HG03025 (cell line): ENCODE data around the gene SNURF.
"Not testable (repeated sequence)": the region's sequence is repeated elsewhere in the genome, so short reads cannot be mapped to it uniquely, and the experiment has no call there.

ENCODE experiments used
- ATAC-seq: cut with Tn5 transposase; IDR thresholded peaks from one replicate; pipeline ENCODE4 v1.9.1; 2021; ENCODE audit warnings: mild to moderate bottlenecking, moderate library complexity; ENCODE audit not compliant: unreplicated experiment, low FRiP score

The SNURF gene

GRCh38 chr15:24966364-24967103, 11.7 kb downstream of the SNURF start:
- no peak for ATAC-seq

GRCh38 chr15:24971052-24971451, 16.3 kb downstream of the SNURF start:
- ATAC-seq: no peak

GRCh38 chr15:24971772-24972171, 17.0 kb downstream of the SNURF start:
- ATAC-seq: no peak

DNA sequence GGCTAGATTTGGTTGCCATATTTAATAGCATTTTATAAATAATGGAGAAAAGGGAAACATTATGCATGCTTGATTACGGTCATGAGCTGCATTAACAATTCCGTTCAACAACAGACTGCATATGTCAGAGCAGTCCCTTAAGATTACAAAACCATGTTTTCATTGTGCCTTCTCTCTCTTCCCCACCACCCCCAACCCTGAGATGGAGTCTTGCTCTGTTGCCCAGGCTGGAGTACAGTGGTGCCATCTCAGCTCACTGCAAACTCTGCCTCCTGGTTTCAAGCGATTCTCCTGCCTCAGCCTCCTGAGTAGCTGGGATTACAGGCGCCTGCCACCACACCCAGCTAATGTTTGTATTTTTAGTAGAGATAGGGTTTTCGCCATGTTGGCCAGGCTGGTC, 17.9 kb downstream of the SNURF start:
- ATAC-seq: not testable (repeated sequence)

GRCh38 chr15:24976932-24977331, 22.1 kb downstream of the SNURF start:
- no peak for ATAC-seq

DNA sequence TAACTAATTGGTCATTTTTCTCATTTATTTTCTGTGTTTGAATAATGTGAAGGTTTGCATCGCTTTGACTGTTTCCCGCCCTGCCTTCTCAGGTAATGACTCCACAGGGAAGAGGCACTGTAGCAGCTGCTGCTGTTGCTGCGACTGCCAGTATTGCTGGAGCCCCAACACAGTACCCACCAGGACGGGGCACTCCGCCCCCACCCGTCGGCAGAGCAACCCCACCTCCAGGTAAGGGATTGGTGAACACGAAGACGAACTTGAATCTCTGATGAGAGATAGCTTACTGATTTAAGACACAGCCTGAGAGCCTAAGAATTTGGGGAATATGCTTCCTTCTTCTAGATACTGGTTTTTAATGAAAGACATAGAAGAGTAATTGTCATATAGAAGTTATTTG, 22.9 kb downstream of the SNURF start:
- no peak for ATAC-seq

DNA sequence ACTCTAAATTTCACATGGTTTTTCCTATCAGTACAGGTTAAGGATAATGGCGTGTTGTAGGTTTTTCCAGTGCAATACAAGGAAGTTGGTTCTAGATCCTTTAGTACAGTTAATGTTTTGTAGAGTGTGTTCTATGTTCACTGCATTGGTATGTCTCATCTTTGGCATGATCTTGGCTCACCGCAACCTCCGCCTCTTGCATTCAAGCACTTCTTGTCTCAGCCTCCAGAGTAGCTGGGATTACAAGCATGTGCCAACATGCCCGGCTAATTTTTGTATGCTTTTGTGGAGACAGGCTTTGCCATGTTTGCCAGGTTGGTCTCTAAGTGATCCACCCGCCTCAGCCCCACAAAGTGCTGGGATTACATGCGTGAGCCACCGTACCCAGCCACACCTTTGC, 30.4 kb downstream of the SNURF start:
- no peak for ATAC-seq

GRCh38 chr15:24986653-24987052, 31.9 kb downstream of the SNURF start:
- ATAC-seq: no peak
